GM21381 (cell line): ENCODE results near the gene STK31.
"Not testable (repeated sequence)": the region's sequence is repeated elsewhere in the genome, so short reads cannot be mapped to it uniquely, and the experiment has no call there.

Source experiments
- ATAC-seq: cut with Tn5 transposase; IDR thresholded peaks from one replicate; pipeline ENCODE4 v1.9.1; 2021; ENCODE audit warnings: mild to moderate bottlenecking, moderate library complexity; ENCODE audit not compliant: unreplicated experiment

STK31 gene

DNA sequence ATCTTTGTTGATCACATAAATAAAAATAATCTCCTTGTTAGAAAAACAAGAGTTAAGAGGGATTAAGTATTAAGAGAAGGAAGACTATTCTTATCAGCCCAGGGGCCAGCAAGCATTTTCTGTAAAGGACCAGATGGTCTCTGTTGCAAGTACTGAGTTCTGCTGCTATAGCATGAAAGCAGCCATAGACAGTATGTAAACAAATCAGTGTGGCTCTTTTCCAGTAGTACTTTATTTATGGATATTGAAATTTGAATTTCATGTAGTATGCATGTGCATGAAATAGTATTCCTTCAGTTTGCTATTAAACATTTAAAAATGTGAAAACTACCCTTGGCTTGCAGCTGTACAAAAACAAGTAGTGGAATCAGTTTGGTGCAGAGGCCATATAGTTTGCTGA is 81.7 kb downstream of the STK31 start:
- no peak for ATAC-seq

DNA sequence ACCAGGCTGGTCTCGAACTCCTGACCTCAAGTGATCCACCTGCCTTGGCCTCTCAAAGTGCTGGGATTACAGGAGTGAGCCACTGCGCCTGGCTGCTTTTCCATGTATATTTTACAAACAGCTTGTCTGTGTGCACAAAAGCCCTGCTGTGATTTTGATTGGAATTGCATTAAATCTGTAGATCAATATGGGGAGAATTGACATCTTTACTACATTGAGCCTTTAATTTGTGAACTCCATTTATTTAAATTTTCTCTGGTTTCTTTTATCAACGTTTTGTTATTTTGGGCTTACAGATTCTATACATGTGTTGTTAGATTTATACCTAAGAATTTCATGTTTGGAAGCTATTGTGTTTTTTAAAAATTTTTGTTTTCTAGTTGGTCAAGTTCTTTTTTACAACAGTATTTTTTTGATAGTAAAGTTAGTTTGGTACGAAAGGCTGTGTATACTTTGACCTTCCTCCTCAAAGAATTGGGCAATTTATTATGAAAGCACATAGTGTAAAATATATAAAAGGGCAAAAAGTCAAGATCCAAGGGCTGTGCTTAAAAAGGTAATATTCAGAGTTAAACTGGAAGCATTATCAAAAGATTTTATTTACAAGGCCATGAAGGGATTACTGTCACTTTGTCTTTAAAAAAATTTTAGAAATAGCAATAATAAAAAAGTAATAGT is 92.8 kb downstream of the STK31 start:
- no peak for ATAC-seq

DNA sequence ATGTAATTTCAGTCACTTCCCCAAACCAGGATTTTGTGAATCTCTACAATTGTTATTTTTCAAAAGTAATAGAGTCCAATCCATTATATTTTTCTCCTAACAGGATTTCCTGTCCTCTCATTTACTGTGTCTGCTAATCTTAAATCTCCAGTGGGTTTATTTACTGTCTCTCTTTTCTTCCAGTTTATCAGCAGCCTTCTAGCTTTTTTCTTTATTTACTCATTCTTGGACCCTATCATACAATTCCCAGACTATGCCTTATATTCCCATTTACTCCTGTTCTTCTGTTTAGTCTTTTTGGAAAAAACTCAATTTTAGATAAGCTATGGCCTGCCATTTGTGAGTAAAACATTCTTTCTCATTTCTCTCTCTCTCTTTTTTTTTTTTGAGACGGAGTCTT is 94.7 kb downstream of the STK31 start:
- no peak for ATAC-seq

DNA sequence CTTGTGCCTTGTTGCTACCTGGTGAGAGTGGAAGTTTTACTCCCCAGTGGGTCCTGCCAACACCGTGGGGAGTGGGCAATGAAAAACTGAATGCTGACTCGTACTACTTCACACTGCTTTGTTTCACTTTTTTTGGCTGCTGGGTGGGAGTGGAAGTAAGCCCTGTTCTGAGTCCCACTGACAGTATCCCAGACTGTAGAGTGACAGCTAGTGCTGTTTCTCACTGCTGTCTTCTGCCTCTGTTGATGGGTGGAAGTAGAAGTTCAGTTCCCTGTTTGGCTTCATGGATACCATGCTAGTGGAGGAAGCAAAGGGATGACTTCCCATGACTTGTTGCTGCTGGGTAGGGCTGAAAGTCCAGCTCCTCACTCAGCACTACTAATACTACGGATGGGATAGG is 98.4 kb downstream of the STK31 start:
- no peak for ATAC-seq

DNA sequence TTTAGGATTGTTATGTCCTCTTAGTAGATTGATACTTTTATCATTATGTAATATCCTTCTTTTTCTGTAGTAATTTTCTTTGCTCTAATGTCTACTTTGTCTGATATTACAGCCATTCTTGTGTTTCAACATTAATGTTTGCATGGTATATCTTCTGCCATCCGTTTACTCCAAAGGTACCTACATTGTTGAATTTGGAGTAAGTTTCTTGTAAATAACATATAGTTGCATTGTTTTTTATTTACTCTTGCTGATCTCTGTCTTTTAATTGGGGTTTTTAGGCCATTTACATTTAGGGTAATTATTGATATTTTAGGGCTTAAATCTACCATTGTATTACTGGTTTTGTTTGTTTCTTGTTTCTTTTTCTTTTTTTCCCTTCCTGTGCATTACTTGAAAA is 100.1 kb downstream of the STK31 start:
- ATAC-seq: no peak

DNA sequence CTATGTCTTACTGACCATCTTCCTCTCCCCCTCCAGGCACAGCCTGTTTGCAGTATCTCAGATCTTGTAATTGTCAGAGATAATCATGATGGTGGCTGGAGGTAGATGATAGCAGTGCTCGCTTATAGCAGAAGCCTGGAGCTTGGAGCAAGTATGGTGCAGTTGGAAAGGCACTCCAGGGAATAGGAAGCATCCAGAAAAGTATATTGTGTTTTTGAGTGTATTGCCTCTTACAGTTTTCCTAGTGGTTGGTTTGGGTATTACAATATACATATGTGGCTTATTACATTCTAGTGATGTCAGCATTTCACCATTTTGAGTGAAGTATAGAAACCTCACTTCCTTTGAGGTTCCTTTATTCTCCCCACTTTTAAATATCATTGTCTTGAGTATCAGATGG is 101.5 kb downstream of the STK31 start:
- no peak for ATAC-seq

DNA sequence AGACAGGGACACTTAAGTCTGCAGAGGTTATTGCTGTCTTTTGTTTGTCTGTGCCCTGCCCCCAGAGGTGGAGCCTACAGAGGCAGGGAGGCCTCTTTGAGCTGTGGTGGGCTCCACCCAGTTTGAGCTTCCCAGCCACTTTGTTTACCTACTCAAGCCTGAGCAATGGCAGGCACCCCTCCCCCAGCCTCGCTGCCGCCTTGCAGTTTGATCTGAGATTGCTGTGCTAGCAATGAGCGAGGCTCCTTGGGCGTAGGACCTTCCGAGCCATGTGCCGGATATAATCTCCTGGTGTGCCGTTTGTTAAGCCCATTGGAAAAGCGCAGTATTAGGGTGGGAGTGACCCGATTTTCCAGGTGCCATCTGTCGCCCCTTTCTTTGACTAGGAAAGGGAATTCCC is 118.1 kb downstream of the STK31 start:
- ATAC-seq: not testable (repeated sequence)

DNA sequence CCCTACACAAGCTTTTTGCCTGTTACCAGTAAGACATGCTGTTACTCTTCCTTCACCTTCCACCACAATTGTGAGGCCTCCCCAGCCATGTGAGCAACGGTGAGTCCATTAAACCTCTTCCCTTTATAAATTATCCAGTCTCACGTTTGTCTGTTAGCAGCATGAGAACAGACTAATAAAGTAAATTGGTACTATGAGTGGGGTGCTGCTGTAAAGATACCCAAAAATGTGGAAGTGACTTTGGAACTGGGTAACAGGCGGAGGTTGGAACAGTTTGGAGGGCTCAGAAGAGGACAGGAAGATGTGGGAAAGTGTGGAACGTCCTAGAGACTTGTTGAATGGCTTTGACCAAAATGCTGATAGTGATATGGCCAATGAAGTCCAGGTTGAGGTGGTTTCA is 122.7 kb downstream of the STK31 start:
- not testable (repeated sequence) for ATAC-seq

DNA sequence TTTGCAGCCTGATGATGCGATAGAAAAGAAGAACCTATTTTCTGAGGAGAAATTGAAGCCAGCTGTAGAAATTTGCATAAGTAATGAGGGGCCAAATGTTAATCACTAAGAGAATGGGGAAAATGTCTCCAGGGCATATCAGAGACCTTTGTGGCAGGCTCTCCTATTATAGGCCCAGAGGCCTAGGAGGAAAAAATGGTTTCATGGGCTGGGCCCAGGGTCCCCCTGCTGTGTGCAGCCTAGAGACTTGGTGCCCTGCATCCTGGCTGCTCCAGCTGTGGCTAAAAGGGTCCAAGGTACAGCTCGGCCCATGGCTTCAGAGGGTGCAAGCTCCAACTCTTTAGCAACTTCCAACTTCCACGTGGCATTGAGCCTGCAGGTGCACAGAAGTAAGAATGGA is 123.4 kb downstream of the STK31 start:
- no peak for ATAC-seq

DNA sequence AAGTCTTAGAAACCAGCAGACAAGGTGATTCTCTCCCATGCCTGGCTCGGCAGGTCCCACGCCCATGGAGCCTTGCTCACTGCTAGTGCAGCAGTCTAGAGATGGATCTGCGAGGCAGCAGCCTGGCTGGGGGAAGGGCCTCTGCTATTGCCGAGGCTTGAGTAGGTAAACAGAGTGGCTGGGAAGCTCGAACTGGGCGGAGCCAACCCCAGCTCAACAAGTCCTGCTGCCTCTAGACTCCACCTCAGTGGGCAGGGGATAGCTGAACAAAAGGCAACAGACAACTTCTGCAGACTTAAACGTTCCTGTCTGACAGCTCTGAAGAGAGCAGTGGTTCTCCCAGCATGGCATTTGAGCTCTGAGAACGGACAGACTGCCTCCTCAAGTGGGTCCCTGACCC is 134.8 kb downstream of the STK31 start:
- not testable (repeated sequence) for ATAC-seq

DNA sequence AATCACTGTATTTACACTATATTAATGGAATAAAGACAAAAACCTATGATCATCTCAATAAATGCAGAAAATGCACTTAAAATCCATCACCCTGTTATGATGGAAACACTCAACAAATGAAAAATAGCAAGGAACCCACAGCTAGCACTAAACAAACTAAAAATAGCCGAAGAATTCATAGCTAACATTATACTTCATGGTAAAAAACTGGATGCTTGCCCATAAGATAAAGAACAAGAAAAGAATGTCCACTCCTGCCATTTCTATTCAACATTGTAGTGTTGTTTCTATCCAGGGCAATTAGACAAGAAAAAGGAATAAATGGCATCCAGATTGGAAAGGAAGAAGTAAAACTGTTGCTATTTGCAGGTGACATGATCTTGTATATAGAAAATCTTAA is 142.1 kb downstream of the STK31 start:
- ATAC-seq: no peak

DNA sequence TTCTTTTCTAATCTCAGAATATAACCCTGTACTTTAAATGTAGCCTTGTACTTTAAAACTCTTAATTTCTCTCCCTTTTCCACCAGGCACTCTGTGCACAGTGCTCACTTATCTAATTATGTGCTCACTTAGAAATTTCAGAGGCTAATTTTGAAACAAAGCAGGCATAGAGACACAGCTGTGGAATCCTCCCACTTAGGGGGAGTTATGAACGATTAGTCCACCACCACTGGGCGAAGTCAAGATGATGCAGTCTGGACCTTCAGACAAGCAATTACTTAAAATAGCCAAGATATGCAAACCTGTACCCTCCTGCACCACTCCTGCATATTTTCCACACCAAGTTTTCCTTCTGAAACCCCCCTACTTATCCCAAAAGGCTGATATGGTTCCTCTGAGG is 143.0 kb downstream of the STK31 start:
- ATAC-seq: no peak

DNA sequence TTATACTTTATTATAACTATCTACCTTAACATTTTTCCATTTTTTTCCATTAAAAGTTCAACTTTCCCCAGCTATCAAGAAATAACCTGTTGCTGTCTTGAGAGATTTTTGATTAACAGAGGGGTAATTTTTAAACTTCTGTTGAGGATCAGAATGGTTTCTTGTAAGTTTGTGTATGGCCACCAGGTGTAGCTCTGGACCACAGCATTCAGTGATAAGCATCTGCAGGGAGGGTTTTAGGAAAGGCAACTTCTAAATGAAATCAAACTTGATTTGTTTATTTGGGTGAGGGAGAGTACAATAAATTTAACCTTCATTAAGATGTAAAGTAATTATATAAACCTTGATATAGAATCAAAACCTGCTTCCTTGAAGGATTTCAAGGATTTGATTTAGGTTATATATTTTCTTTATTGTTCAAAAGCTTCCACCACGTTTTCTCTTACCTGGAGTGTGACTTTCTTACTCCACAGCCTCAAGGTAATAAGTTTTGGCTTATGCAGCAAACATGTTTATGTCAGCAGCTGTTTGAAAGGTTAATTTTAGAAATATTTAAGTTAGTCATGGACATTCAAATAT is 153.3 kb downstream of the STK31 start:
- no peak for ATAC-seq

DNA sequence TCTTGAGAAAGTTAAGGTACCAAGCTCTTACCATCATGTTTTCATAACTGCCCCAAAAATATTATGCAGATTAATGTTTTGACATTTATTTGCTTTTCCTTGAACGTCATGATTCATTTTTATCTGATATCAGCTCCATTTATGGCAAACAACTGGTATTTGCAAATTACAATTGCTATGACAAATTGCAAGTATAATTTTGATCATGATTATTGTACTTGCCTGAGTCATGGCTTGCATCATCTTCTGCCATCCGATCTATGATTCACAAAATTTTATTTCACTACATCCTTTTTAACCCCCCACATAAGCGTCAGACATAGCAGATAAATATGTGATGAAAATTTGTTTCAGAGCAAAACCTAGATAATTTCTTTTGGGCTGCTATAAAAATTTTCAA is 155.0 kb downstream of the STK31 start:
- ATAC-seq: no peak

DNA sequence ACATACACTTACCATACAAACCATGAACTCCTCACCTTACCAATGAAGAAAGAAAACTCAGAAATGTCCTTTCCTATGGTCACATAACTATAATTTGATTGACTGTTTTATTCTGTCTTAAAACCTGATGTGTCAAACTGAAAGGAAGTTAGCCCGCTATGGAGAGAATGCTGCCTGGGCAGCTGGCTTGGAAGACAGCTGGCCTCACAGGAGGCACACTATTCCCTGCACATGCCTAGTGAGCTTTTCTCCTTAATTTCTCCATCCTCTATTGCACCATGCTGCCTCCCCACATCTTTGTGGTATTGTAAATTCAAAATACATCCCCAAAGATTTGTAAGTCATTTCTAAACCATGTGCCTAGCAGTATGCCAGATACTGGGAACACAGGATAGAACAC is 163.3 kb downstream of the STK31 start:
- no peak for ATAC-seq

DNA sequence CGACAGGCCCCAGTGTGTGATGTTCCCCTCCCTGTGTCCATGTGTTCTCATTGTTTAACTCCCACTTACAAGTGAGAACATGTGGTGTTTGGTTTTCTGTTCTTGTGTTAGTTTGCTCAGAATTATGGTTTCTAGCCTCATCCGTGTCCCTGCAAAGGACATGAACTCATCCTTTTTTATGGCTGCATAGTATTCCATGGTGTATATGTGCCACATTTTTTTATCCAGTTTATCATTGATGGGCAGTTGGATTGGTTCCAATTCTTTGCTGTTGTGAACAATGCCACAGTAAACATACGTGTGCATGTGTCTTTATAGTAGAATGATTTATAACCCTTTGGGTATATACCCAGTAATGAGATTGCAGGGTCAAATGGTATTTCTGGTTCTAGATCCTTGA is 166.5 kb downstream of the STK31 start:
- ATAC-seq: not testable (repeated sequence)
